Vagina (tissue), 2 donors: ENCODE results near the gene TSPEAR.

Experiments used
- POLR2A ChIP-seq, 2 donors: fragments of 450-650 bp; IDR thresholded peaks; one replicate each; pipeline ENCODE4 v1.6.1; 2017; ENCODE audit warnings: antibody characterized with exemption in 2 of 2, mild to moderate bottlenecking in 2 of 2, moderate library complexity in 2 of 2
- TF ChIP-seq, protein P1 (sequence below), 3 experiments: fragments of 450-650 bp in 2 of 3; fragments of 200-600 bp in 1 of 3; sonication (generic) in 1 of 3; IDR thresholded peaks; one replicate each; pipeline ENCODE4 v1.5.1; 2017 to 2019; ENCODE audit warnings: antibody characterized with exemption in 3 of 3, mild to moderate bottlenecking in 2 of 3, moderate library complexity in 2 of 3

DNA sequence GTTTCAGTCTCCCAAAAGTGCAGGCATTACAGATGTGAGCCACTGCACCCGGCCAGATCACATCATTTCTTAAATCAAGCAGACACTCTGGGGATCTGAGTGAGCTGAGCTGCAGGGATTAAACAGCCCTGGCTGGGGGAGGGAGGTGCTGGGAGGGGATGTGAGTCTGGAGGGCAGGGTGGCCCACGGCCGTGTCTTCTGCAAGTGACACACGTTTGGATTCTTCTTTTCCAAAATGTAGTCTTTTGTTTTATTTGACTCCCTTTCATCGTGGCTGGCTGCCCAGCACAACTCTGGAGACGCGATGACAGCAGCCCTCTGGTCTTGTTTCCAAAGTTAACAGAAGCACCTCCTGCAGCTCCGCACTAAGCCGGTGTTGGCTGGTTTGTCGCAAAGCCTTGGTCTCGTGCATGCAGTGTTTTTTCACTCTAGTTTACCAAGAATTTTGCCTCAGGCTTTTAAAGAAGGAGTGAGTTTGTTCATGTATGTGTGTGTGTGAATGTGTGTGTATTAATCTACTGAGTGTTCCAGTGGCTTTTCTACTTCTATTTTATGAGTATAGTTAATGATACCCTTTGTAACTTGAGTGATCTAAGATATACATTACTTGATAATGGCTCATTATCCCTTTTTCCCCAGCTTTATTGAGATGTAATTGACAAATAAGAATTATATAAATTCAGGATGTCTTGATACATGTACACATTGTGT lies 128.1 kb downstream of the TSPEAR start:
- TF ChIP-seq, protein P1, sequence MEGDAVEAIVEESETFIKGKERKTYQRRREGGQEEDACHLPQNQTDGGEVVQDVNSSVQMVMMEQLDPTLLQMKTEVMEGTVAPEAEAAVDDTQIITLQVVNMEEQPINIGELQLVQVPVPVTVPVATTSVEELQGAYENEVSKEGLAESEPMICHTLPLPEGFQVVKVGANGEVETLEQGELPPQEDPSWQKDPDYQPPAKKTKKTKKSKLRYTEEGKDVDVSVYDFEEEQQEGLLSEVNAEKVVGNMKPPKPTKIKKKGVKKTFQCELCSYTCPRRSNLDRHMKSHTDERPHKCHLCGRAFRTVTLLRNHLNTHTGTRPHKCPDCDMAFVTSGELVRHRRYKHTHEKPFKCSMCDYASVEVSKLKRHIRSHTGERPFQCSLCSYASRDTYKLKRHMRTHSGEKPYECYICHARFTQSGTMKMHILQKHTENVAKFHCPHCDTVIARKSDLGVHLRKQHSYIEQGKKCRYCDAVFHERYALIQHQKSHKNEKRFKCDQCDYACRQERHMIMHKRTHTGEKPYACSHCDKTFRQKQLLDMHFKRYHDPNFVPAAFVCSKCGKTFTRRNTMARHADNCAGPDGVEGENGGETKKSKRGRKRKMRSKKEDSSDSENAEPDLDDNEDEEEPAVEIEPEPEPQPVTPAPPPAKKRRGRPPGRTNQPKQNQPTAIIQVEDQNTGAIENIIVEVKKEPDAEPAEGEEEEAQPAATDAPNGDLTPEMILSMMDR (IDR thresholded peaks at IDR 0.05), result no peak
- no peak for TF ChIP-seq POLR2A (IDR thresholded peaks at IDR 0.05)
